LNCaP clone FGC (cell line): ENCODE measurements around the gene CNOT1.

Source experiments
- DNase-seq: peaks from one replicate; pipeline ENCODE4 v3.0.0-alpha.2; 2011; ENCODE audit warnings: low read depth
- H3K4me3 ChIP-seq: 2 replicates; pipeline ENCODE4 v1.5.1; 2011; ENCODE audit warnings: mild to moderate bottlenecking, low read depth, low read length, control low read depth
- CTCF ChIP-seq: IDR thresholded peaks from 2 replicates; pipeline ENCODE4 v1.5.1; 2012; ENCODE audit warnings: mild to moderate bottlenecking; ENCODE audit not compliant: control insufficient read depth, insufficient read depth; ENCODE audit errors: extremely low read depth

Gene CNOT1

GRCh38 chr16:58563775-58564174 is 65.9 kb downstream of the CNOT1 start:
- no peak overlapping the region for H3K4me3 ChIP-seq
- DNase-seq, result no peak
- TF ChIP-seq CTCF, result no peak

DNA sequence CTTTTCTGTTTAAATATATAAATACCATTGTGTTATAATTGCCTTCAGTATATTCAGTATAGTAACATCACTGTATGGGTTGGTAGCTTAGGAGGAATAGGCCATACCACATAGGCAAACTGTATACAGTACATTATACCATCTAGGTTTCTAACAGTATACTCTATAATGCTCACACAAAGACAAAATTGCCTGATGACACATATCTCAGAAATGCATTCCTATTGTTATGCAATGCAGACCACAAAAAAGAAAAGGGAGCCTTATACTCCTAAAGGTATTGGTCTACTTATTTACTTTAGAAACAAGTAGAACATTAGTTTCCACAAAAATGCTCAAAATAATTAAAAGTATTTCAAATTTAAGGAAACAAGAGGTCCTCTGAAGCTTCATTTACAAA is 66.4 kb downstream of the CNOT1 start:
- H3K4me3 ChIP-seq, result no peak overlapping the region
- no peak for TF ChIP-seq CTCF
- no peak for DNase-seq

- TF ChIP-seq CTCF, result no peak
- no peak for DNase-seq
- H3K4me3 ChIP-seq, result no peak overlapping the region
These were observed 72.9 kb downstream of the CNOT1 start for GRCh38 chr16:58556678-58557077.

- no peak for TF ChIP-seq CTCF
These were observed 78.1 kb downstream of the CNOT1 start for GRCh38 chr16:58551496-58551895.

DNA sequence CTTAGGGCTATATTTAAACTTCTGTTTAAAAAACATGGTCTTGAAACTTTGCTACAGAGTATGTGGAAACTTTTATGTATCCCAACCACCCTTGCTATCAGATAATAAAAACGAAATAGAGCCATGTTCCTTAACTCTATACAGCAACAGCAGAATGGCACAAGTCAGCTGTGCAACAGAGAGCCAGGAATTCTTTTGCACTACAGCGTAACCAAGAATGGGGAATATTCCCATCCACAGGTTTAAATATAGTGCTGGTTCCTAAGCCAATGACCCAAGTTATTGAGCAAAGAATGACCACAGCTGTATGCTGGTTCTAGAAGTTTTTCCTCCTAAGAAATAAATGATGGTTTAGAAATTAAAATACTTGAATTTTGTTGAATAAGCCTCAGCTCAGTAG is 81.2 kb downstream of the CNOT1 start:
- no peak overlapping the region for H3K4me3 ChIP-seq
- DNase-seq, result no peak
- no peak for TF ChIP-seq CTCF

More at GRCh38 chr16:58551496-58551895, 78.1 kb downstream of the CNOT1 start:
- no peak for DNase-seq
- H3K4me3 ChIP-seq, result no peak overlapping the region

- TF ChIP-seq CTCF, result no peak
- no peak overlapping the region for H3K4me3 ChIP-seq
- DNase-seq, result no peak
These were observed 85.9 kb downstream of the CNOT1 start for GRCh38 chr16:58543685-58544084.

- TF ChIP-seq CTCF, result no peak
- DNase-seq, result no peak
- H3K4me3 ChIP-seq, result no peak overlapping the region
These were observed 87.3 kb downstream of the CNOT1 start for GRCh38 chr16:58542291-58542690.
